Measurements from ENCODE around the gene CSTA.

GRCh38 chr3:122305818-122306621 lies 19.0 kb upstream of the CSTA start:
- TF ChIP-seq CTCF (IDR thresholded peaks at IDR 0.05; ENCODE audit: poor library complexity) (peak; percentile 31), EZH2 (IDR thresholded peaks at IDR 0.05; ENCODE audit: borderline replicate concordance) (no peak), EZH2phosphoT487 (IDR thresholded peaks at IDR 0.05; ENCODE audit: low read depth, severe bottlenecking, unreplicated experiment) (no peak)
